GM23338 (cell line): Measurements from ENCODE around the gene JAG2. TPM values are rescaled to one million over a fixed set of nuclear protein-coding genes. Genes with fewer than 3 reads are reported as not detected.

Source experiments
- ATAC-seq: fragments of 200-7000 bp; cut with Tn5 transposase; 3 replicates; pipeline ENCODE4 v1.9.1; 2020
- DNase-seq: peaks from one replicate; pipeline ENCODE4 v3.0.0-alpha.2; 2015; ENCODE audit warnings: low spot score
- H2AFZ ChIP-seq: fragments of 200-600 bp; sonication (generic); 2 replicates; pipeline ENCODE4 v1.8.0; 2016; ENCODE audit warnings: antibody characterized with exemption, mild to moderate bottlenecking, moderate library complexity
- H3F3A ChIP-seq: fragments of 200-600 bp; sonication (generic); replicated peaks from 2 replicates; pipeline ENCODE4 v1.8.0; 2017; ENCODE audit warnings: antibody characterized with exemption, mixed run types, low read depth
- H3K27ac ChIP-seq: fragments of 200-600 bp; sonication (generic); 2 replicates; pipeline ENCODE4 v1.6.1; 2016; ENCODE audit warnings: low read depth
- H3K27me3 ChIP-seq: fragments of 200-600 bp; sonication (generic); 2 replicates; pipeline ENCODE4 v1.8.0; 2016; ENCODE audit warnings: mild to moderate bottlenecking, mixed run types, moderate library complexity; ENCODE audit not compliant: insufficient read depth
- H3K36me3 ChIP-seq: fragments of 200-600 bp; sonication (generic); 2 replicates; pipeline ENCODE4 v1.8.0; 2016; ENCODE audit warnings: mild to moderate bottlenecking; ENCODE audit not compliant: insufficient read depth
- H3K4me1 ChIP-seq: fragments of 200-600 bp; sonication (generic); 2 replicates; pipeline ENCODE4 v1.8.0; 2016; ENCODE audit warnings: mild to moderate bottlenecking, moderate library complexity; ENCODE audit not compliant: insufficient read depth
- H3K4me2 ChIP-seq: fragments of 200-600 bp; sonication (generic); 2 replicates; pipeline ENCODE4 v1.7.1; 2017; ENCODE audit warnings: mixed run types
- H3K4me3 ChIP-seq: fragments of 200-600 bp; sonication (generic); 2 replicates; pipeline ENCODE4 v1.6.1; 2016; ENCODE audit warnings: mixed run types
- H3K79me2 ChIP-seq: fragments of 200-600 bp; sonication (generic); replicated peaks from 2 replicates; pipeline ENCODE4 v1.8.0; 2017; ENCODE audit warnings: mild to moderate bottlenecking; ENCODE audit not compliant: insufficient read depth
- H3K9me2 ChIP-seq: fragments of 200-600 bp; sonication (generic); 2 replicates; pipeline ENCODE4 v1.8.0; 2017; ENCODE audit not compliant: insufficient read depth
- H4K20me1 ChIP-seq: fragments of 200-600 bp; sonication (generic); replicated peaks from 2 replicates; pipeline ENCODE4 v1.8.0; 2017; ENCODE audit warnings: mild to moderate bottlenecking; ENCODE audit not compliant: insufficient read depth
- H3K27ac Mint-ChIP-seq: 2 replicates; pipeline ENCODE4 v1.8.0; 2020; ENCODE audit warnings: inconsistent platforms, mild to moderate bottlenecking, moderate library complexity, mixed read lengths
- H3K27me3 Mint-ChIP-seq: 3 replicates; pipeline ENCODE4 v1.8.0; 2022; ENCODE audit warnings: low read depth, mild to moderate bottlenecking, moderate library complexity, mixed read lengths, inconsistent platforms; ENCODE audit not compliant: insufficient read depth, poor library complexity
- H3K36me3 Mint-ChIP-seq: 3 replicates; pipeline ENCODE4 v1.8.0; 2021; ENCODE audit warnings: low read depth, mild to moderate bottlenecking, inconsistent platforms, moderate library complexity, mixed read lengths
- H3K4me1 Mint-ChIP-seq: 3 replicates; pipeline ENCODE4 v1.8.0; 2020; ENCODE audit warnings: mild to moderate bottlenecking, inconsistent platforms, mixed read lengths
- H3K4me3 Mint-ChIP-seq: 3 replicates; pipeline ENCODE4 v1.8.0; 2021; ENCODE audit warnings: moderate library complexity, mild to moderate bottlenecking, inconsistent platforms, mixed read lengths
- H3K9me3 Mint-ChIP-seq: 3 replicates; pipeline ENCODE4 v1.8.0; 2020; ENCODE audit warnings: moderate library complexity, mild to moderate bottlenecking, inconsistent platforms, mixed read lengths
- CREB1 ChIP-seq: fragments of 250-450 bp; sonication (Bioruptor Pico); IDR thresholded peaks from 2 replicates; pipeline ENCODE4 v1.5.0; 2020; ENCODE audit warnings: low read depth, mild to moderate bottlenecking, moderate library complexity
- CTCF ChIP-seq, 2 experiments: fragments of 200-600 bp in 1 of 2; sonication (generic) in 1 of 2; conservative IDR thresholded peaks; 2 replicates each; pipeline versions ENCODE4 v1.5.1 to v1.6.1; 2016 to 2017; ENCODE audit warnings: antibody characterized with exemption in 2 of 2, low read depth in 2 of 2, mild to moderate bottlenecking in 2 of 2, moderate library complexity in 1 of 2
- ETS1 ChIP-seq: IDR thresholded peaks from 2 replicates; pipeline ENCODE4 v1.6.1; 2016; ENCODE audit warnings: antibody characterized with exemption
- EZH2 ChIP-seq: fragments of 200-600 bp; sonication (generic); IDR thresholded peaks from one replicate; pipeline ENCODE4 v1.8.0; 2017; ENCODE audit warnings: antibody characterized with exemption, mild to moderate bottlenecking, low read depth; ENCODE audit not compliant: unreplicated experiment
- EZH2phosphoT487 ChIP-seq: fragments of 200-600 bp; sonication (generic); IDR thresholded peaks from one replicate; pipeline ENCODE4 v1.8.1; 2018; ENCODE audit warnings: antibody characterized with exemption; ENCODE audit not compliant: unreplicated experiment
- JUNB ChIP-seq: IDR thresholded peaks from one replicate; pipeline ENCODE4 v1.6.1; 2016; ENCODE audit warnings: antibody characterized with exemption; ENCODE audit not compliant: unreplicated experiment
- NANOG ChIP-seq: IDR thresholded peaks from 2 replicates; pipeline ENCODE4 v1.6.1; 2016; ENCODE audit warnings: antibody characterized with exemption, borderline replicate concordance
- POLR2AphosphoS5 ChIP-seq: IDR thresholded peaks from 2 replicates; pipeline ENCODE4 v1.6.1; 2016; ENCODE audit warnings: antibody characterized with exemption, low read depth
- STAT1 ChIP-seq: IDR thresholded peaks from one replicate; pipeline ENCODE4 v1.6.1; 2016; ENCODE audit warnings: antibody characterized with exemption; ENCODE audit not compliant: unreplicated experiment
- ZNF114 ChIP-seq: fragments of 250-450 bp; sonication (Bioruptor Pico); IDR thresholded peaks from 2 replicates; pipeline ENCODE4 v1.5.0; 2020; ENCODE audit warnings: mild to moderate bottlenecking, moderate library complexity
- ZNF331 ChIP-seq: fragments of 250-450 bp; sonication (Bioruptor Pico); IDR thresholded peaks from 2 replicates; pipeline ENCODE4 v1.5.0; 2020; ENCODE audit warnings: low read depth, mild to moderate bottlenecking, moderate library complexity
- ZNF462 ChIP-seq: fragments of 250-450 bp; sonication (Bioruptor Pico); IDR thresholded peaks from 2 replicates; pipeline ENCODE4 v1.5.0; 2020; ENCODE audit warnings: mild to moderate bottlenecking, moderate library complexity
- polyA plus RNA-seq: library from polyadenylated mRNA; unstranded; fragments of >200 nt; fragmentation: Nextera tagmentation; extraction: Ambion mirVana; gene quantifications from 2 replicates; pipeline ENCODE4 v1.2.1, GENCODE V29; 2016
- total RNA-seq: library from RNA; depleted of rRNA; stranded (reverse); fragments of >200 nt; shearing (Covaris generic); gene quantifications from 2 replicates; pipeline ENCODE4 v1.2.3, GENCODE V29; 2014

The JAG2 gene
- total and polyA plus RNA-seq, 2 experiments from 2014 or later = 1.9 to 10.3 TPM

- Histone ChIP-seq H3K4me3 (no peak overlapping the region), H3K4me1 (no peaks in the 10 kb centered on the region), H3K36me3 (no peaks in the 10 kb centered on the region), H3F3A (no peaks in the 10 kb centered on the region), H3K9me2 (no peaks in the 10 kb centered on the region), H4K20me1 (no peaks in the 10 kb centered on the region), H2AFZ (no peak overlapping the region), H3K27ac (no peak overlapping the region), H3K79me2 (no peaks in the 10 kb centered on the region), H3K4me2 (no peak overlapping the region), H3K27me3 (no peaks in the 10 kb centered on the region)
- Mint-ChIP-seq H3K9me3 (peaks cover 13% of the 10 kb centered on the region), H3K4me3 (no peak overlapping the region), H3K27me3 (peaks cover 18% of the 10 kb centered on the region), H3K4me1 (0 out of 3 replicates have a peak, but pooled peaks cover 3% of the 10 kb centered on the region), H3K27ac (no peak overlapping the region), H3K36me3 (no peaks in the 10 kb centered on the region)
- TF ChIP-seq EZH2phosphoT487 = no peak
- DNase-seq = no peak
- ATAC-seq = peak; percentile 29; the same call in 1 of the 3 replicates
Observed at GRCh38 chr14:105126126-105126980, 42.2 kb downstream of the JAG2 start.

- no peak overlapping the region for H3K27ac Mint-ChIP-seq
- no peak overlapping the region for H3K4me2 ChIP-seq
- TF ChIP-seq ZNF331 (CRISPR knock-in tag) (no peak), CTCF (conservative IDR thresholded peaks at IDR 0.05; ENCODE audit: low read depth in 2 of 2) (no peak), CREB1 (no peak), NANOG (no peak), ETS1 (no peak), EZH2 (no peak), JUNB (no peak), EZH2phosphoT487 (no peak), POLR2AphosphoS5 (no peak), STAT1 (no peak), ZNF462 (CRISPR knock-in tag) (no peak), ZNF114 (CRISPR knock-in tag) (no peak)
Observed at GRCh38 chr14:105124823-105125222, 43.8 kb downstream of the JAG2 start.

More at GRCh38 chr14:105124823-105125222, 43.8 kb downstream of the JAG2 start:
- no peaks in the 10 kb centered on the region for H3K36me3 ChIP-seq
- no peak overlapping the region for H3K4me3 ChIP-seq
- H3F3A ChIP-seq = no peaks in the 10 kb centered on the region
- DNase-seq = no peak
- Mint-ChIP-seq H3K9me3 (peaks cover 25% of the 10 kb centered on the region), H3K4me1 (0 out of 3 replicates have a peak, but pooled peaks cover 3% of the 10 kb centered on the region), H3K4me3 (no peak overlapping the region), H3K27me3 (peaks cover 19% of the 10 kb centered on the region), H3K36me3 (no peaks in the 10 kb centered on the region)
- no peaks in the 10 kb centered on the region for H3K4me1 ChIP-seq
- no peaks in the 10 kb centered on the region for H3K9me2 ChIP-seq
- no peaks in the 10 kb centered on the region for H3K79me2 ChIP-seq
- H2AFZ ChIP-seq = no peak overlapping the region
- no peak overlapping the region for H3K27ac ChIP-seq
- H3K27me3 ChIP-seq = no peaks in the 10 kb centered on the region
- no peaks in the 10 kb centered on the region for H4K20me1 ChIP-seq
- no peak for ATAC-seq
